Measurements from ENCODE around the gene ZNF839.

Gene ZNF839

DNA sequence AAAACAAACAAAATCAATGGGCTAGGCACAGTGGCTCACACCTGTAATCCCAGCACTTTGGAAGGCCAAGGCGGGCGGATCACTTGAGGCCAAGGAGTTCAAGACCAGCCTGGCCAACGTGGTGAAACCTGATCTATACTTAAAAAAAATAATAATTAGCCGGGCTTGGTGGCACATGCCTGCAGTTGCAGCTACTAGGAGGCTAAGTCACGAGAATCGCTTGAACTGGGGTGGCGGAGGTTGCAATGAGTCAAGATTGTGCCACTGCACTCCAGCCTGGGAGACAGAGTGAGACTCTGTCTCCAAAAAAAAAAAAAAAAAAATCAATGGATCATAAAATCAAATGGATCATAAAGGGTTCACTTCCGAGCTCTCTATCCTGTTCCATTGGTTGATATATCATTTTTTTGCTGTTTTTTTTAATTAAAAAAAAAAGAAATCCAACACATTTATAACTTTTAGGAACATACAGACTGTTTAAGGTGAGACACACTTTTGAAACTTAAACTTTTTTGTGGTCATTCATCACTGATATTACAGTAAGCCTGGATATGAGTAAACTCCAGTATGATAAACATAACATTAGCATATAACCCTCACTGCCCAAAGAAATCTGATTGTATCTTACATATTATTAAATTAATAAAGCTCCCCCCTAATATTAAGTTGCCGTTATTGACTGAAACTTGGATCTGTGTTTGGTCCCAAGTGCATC, 36.6 kb upstream of the ZNF839 start:
- Histone ChIP-seq H4K91ac (ENCODE audit: low read depth, low read length, poor library complexity) (no peak overlapping the region), H2BK120ac (ENCODE audit: low read depth, low read length) (no peak overlapping the region), H3K27me3 (ENCODE audit: control insufficient read depth in 3 of 3, insufficient read depth in 3 of 3, low read depth in 1 of 3, low read length in 3 of 3) (no peaks in the 10 kb centered on the region), H3K36me3 (replicated peaks in 1 of 2; ENCODE audit: control insufficient read depth in 2 of 2, insufficient read depth in 2 of 2, low read length in 2 of 2) (peaks cover 2 to 4% of the 10 kb centered on the region in 2 donors), H3K4me1 (ENCODE audit: control insufficient read depth in 2 of 2, insufficient read depth in 1 of 2, low read depth in 1 of 2, low read length in 2 of 2) (peaks cover 0 to 4% of the 10 kb centered on the region in 2 donors), H3K4me2 (ENCODE audit: insufficient read depth, low read length, poor library complexity, severe bottlenecking) (no peak overlapping the region), H3K9ac (ENCODE audit: low read depth, low read length, poor library complexity) (no peak overlapping the region), H3K18ac (ENCODE audit: low read length) (no peak overlapping the region), H2AK5ac (ENCODE audit: low read depth, low read length) (no peak overlapping the region), H2BK12ac (ENCODE audit: low read length) (no peak overlapping the region), H3K23ac (ENCODE audit: low read depth, low read length, poor library complexity) (no peak overlapping the region), H3K79me1 (ENCODE audit: low read depth, low read length) (no peaks in the 10 kb centered on the region), H2BK15ac (ENCODE audit: low read length) (no peak overlapping the region), H3K27ac (replicated peaks; ENCODE audit: low read length) (no peak overlapping the region), H4K8ac (ENCODE audit: low read depth, low read length) (no peak overlapping the region), H3K4ac (ENCODE audit: low read length) (no peak overlapping the region), H2AFZ (ENCODE audit: low read length) (no peak overlapping the region), H3K4me3 (ENCODE audit: low read length in 2 of 2) (no peak overlapping the region), H3K9me3 (replicated peaks in 1 of 2; ENCODE audit: control insufficient read depth in 2 of 2, insufficient read depth in 1 of 2, low read depth in 1 of 2, low read length in 2 of 2) (no peaks in the 10 kb centered on the region), H3K14ac (ENCODE audit: low read length) (no peak overlapping the region), H2BK5ac (ENCODE audit: low read length) (no peak overlapping the region)
- WGBS, 2 donors (ENCODE audit: extremely low coverage in 2 of 2, insufficient read length in 2 of 2, insufficient replicate concordance in 1 of 2), result no CpG with 5 or more reads among the region's 9 CpGs
- DNase-seq (ENCODE audit: low spot score), result no peak

DNA sequence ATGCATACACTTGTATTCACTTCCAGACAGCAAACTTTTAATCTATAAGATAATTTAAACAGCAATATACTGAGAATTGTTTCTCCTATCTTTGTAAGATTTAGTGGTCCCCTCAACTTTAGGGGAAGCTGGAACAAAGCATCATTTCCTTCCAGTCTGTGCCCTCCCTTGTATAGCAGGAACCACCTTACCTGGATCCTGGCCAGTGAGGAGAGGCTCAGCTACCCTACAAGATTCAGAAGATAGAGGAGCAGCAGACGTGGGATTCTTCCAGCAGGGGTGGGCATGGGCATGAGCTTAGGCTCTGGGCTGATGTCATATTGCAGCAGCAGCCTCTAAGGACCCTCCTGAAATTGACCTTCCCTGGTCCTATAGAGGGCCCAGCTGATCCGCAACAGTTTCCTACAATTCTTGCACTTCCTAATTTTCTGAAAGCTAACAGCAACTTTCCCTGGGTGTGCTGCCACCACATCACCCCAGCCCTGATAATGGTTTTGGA, 35.9 kb upstream of the ZNF839 start:
- Histone ChIP-seq H3K4me2 (ENCODE audit: insufficient read depth, low read length, poor library complexity, severe bottlenecking) (no peak overlapping the region), H2AFZ (ENCODE audit: low read length) (no peak overlapping the region), H3K14ac (ENCODE audit: low read length) (no peak overlapping the region), H3K4me3 (ENCODE audit: low read length in 2 of 2) (no peak overlapping the region), H2AK5ac (ENCODE audit: low read depth, low read length) (no peak overlapping the region), H3K9me3 (replicated peaks in 1 of 2; ENCODE audit: control insufficient read depth in 2 of 2, insufficient read depth in 1 of 2, low read depth in 1 of 2, low read length in 2 of 2) (no peaks in the 10 kb centered on the region), H3K9ac (ENCODE audit: low read depth, low read length, poor library complexity) (no peak overlapping the region), H2BK12ac (ENCODE audit: low read length) (no peak overlapping the region), H3K4me1 (ENCODE audit: control insufficient read depth in 2 of 2, insufficient read depth in 1 of 2, low read depth in 1 of 2, low read length in 2 of 2) (peaks cover 0 to 4% of the 10 kb centered on the region in 2 donors), H3K36me3 (replicated peaks in 1 of 2; ENCODE audit: control insufficient read depth in 2 of 2, insufficient read depth in 2 of 2, low read length in 2 of 2) (peaks cover 2 to 4% of the 10 kb centered on the region in 2 donors), H2BK15ac (ENCODE audit: low read length) (no peak overlapping the region), H3K27ac (replicated peaks; ENCODE audit: low read length) (no peak overlapping the region), H3K27me3 (ENCODE audit: control insufficient read depth in 3 of 3, insufficient read depth in 3 of 3, low read depth in 1 of 3, low read length in 3 of 3) (no peaks in the 10 kb centered on the region), H3K79me1 (ENCODE audit: low read depth, low read length) (no peaks in the 10 kb centered on the region), H2BK5ac (ENCODE audit: low read length) (no peak overlapping the region), H3K4ac (ENCODE audit: low read length) (no peak overlapping the region), H2BK120ac (ENCODE audit: low read depth, low read length) (no peak overlapping the region), H3K18ac (ENCODE audit: low read length) (no peak overlapping the region), H4K8ac (ENCODE audit: low read depth, low read length) (no peak overlapping the region), H3K23ac (ENCODE audit: low read depth, low read length, poor library complexity) (no peak overlapping the region), H4K91ac (ENCODE audit: low read depth, low read length, poor library complexity) (no peak overlapping the region)
- no peak for DNase-seq (ENCODE audit: low spot score)
- WGBS, 2 donors (ENCODE audit: extremely low coverage in 2 of 2, insufficient read length in 2 of 2, insufficient replicate concordance in 1 of 2), result no CpG with 5 or more reads among the region's 2 CpGs

- no peak overlapping the region for H3K23ac ChIP-seq (ENCODE audit: low read depth, low read length, poor library complexity)
- H2AFZ ChIP-seq (ENCODE audit: low read length), result no peak overlapping the region
- H3K4me3 ChIP-seq (ENCODE audit: low read length in 2 of 2), result no peak overlapping the region
- H3K18ac ChIP-seq (ENCODE audit: low read length), result no peak overlapping the region
- no peak for DNase-seq (ENCODE audit: low spot score)
- no peak overlapping the region for H2BK120ac ChIP-seq (ENCODE audit: low read depth, low read length)
- H3K14ac ChIP-seq (ENCODE audit: low read length), result no peak overlapping the region
- no peak overlapping the region for H3K27ac ChIP-seq (replicated peaks; ENCODE audit: low read length)
- WGBS, 2 donors (ENCODE audit: extremely low coverage in 2 of 2, insufficient read length in 2 of 2, insufficient replicate concordance in 1 of 2), result no CpG with 5 or more reads among the region's 2 CpGs
- no peak overlapping the region for H2BK15ac ChIP-seq (ENCODE audit: low read length)
- H4K8ac ChIP-seq (ENCODE audit: low read depth, low read length), result no peak overlapping the region
- no peak overlapping the region for H3K4me2 ChIP-seq (ENCODE audit: insufficient read depth, low read length, poor library complexity, severe bottlenecking)
- no peak overlapping the region for H2AK5ac ChIP-seq (ENCODE audit: low read depth, low read length)
- H3K36me3 ChIP-seq (replicated peaks in 1 of 2; ENCODE audit: control insufficient read depth in 2 of 2, insufficient read depth in 2 of 2, low read length in 2 of 2), result peaks cover 0 to 4% of the 10 kb centered on the region in 2 donors
- H3K4ac ChIP-seq (ENCODE audit: low read length), result no peak overlapping the region
- H3K9me3 ChIP-seq (replicated peaks in 1 of 2; ENCODE audit: control insufficient read depth in 2 of 2, insufficient read depth in 1 of 2, low read depth in 1 of 2, low read length in 2 of 2), result no peaks in the 10 kb centered on the region
- no peak overlapping the region for H2BK5ac ChIP-seq (ENCODE audit: low read length)
- H3K27me3 ChIP-seq (ENCODE audit: control insufficient read depth in 3 of 3, insufficient read depth in 3 of 3, low read depth in 1 of 3, low read length in 3 of 3), result no peaks in the 10 kb centered on the region
- no peak overlapping the region for H3K9ac ChIP-seq (ENCODE audit: low read depth, low read length, poor library complexity)
- H3K79me1 ChIP-seq (ENCODE audit: low read depth, low read length), result no peaks in the 10 kb centered on the region
- H2BK12ac ChIP-seq (ENCODE audit: low read length), result no peak overlapping the region
- no peaks in the 10 kb centered on the region for H3K4me1 ChIP-seq (ENCODE audit: control insufficient read depth in 2 of 2, insufficient read depth in 1 of 2, low read depth in 1 of 2, low read length in 2 of 2)
- H4K91ac ChIP-seq (ENCODE audit: low read depth, low read length, poor library complexity), result no peak overlapping the region
Measured at GRCh38 chr14:102285106-102285505, 34.4 kb upstream of the ZNF839 start.

GRCh38 chr14:102288139-102288538, 31.4 kb upstream of the ZNF839 start:
- WGBS, 2 donors (ENCODE audit: extremely low coverage in 2 of 2, insufficient read length in 2 of 2, insufficient replicate concordance in 1 of 2), result no CpG with 5 or more reads among the region's 2 CpGs
- H3K14ac ChIP-seq (ENCODE audit: low read length), result no peak overlapping the region
- H3K4me3 ChIP-seq (ENCODE audit: low read length in 2 of 2), result no peak overlapping the region
- DNase-seq (ENCODE audit: low spot score), result no peak
- no peak overlapping the region for H2BK120ac ChIP-seq (ENCODE audit: low read depth, low read length)
- H3K27me3 ChIP-seq (ENCODE audit: control insufficient read depth in 3 of 3, insufficient read depth in 3 of 3, low read depth in 1 of 3, low read length in 3 of 3), result no peaks in the 10 kb centered on the region
- no peak overlapping the region for H4K8ac ChIP-seq (ENCODE audit: low read depth, low read length)
- H3K23ac ChIP-seq (ENCODE audit: low read depth, low read length, poor library complexity), result no peak overlapping the region
- no peak overlapping the region for H3K18ac ChIP-seq (ENCODE audit: low read length)
- no peak overlapping the region for H2AFZ ChIP-seq (ENCODE audit: low read length)
- no peak overlapping the region for H4K91ac ChIP-seq (ENCODE audit: low read depth, low read length, poor library complexity)
- H3K36me3 ChIP-seq (replicated peaks in 1 of 2; ENCODE audit: control insufficient read depth in 2 of 2, insufficient read depth in 2 of 2, low read length in 2 of 2), result no peaks in the 10 kb centered on the region
- no peak overlapping the region for H2BK12ac ChIP-seq (ENCODE audit: low read length)
- no peak overlapping the region for H3K27ac ChIP-seq (replicated peaks; ENCODE audit: low read length)
- no peaks in the 10 kb centered on the region for H3K9me3 ChIP-seq (replicated peaks in 1 of 2; ENCODE audit: control insufficient read depth in 2 of 2, insufficient read depth in 1 of 2, low read depth in 1 of 2, low read length in 2 of 2)
- H2AK5ac ChIP-seq (ENCODE audit: low read depth, low read length), result no peak overlapping the region
- H2BK15ac ChIP-seq (ENCODE audit: low read length), result no peak overlapping the region
- no peak overlapping the region for H3K9ac ChIP-seq (ENCODE audit: low read depth, low read length, poor library complexity)
- no peak overlapping the region for H3K4ac ChIP-seq (ENCODE audit: low read length)
- H3K79me1 ChIP-seq (ENCODE audit: low read depth, low read length), result no peaks in the 10 kb centered on the region
- no peaks in the 10 kb centered on the region for H3K4me1 ChIP-seq (ENCODE audit: control insufficient read depth in 2 of 2, insufficient read depth in 1 of 2, low read depth in 1 of 2, low read length in 2 of 2)
- H2BK5ac ChIP-seq (ENCODE audit: low read length), result no peak overlapping the region
- no peak overlapping the region for H3K4me2 ChIP-seq (ENCODE audit: insufficient read depth, low read length, poor library complexity, severe bottlenecking)

Data from neuronal stem cell (in vitro differentiated cells).